Activated CD8-positive, alpha-beta memory T cell treated with anti-CD3 and anti-CD28 coated beads, Interleukin-2, amount 50 U/mL, for 1 hour (primary cell): ENCODE data around the gene PDE8B.

ENCODE experiments used
- DNase-seq: peaks from one replicate; pipeline ENCODE4 v3.0.0-alpha.2; 2020; ENCODE audit errors: extremely low read depth

PDE8B gene

DNA sequence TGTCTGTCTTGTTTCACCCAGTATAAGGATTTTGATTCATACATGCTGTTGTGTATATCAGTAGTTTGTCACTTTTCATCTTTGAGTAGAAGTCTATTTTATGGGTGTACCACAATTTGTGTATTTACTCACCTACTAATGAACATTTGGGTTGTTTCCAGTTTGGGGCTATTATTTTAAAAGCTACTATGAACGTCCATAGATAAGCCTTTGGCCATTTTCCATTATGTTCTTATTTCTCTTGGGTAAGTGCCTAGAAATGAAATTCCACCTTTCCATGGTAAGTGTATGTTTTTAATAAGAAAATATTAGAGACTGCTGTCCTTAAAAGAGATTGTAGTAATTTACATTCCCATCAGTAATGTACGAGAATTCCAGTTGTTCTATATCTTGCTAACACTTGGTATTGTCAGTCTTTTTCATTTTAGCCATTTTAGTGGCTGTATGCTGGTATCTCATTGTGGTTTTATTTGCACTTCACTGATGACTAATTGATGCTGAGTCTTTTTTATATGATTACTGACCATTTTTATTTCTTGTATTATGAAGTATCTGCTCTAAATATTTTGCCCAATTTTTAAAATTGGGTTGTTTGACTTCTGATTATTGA lies 17.9 kb upstream of the PDE8B start:
- no peak for DNase-seq

- DNase-seq: no peak
Measured at GRCh38 chr5:77194762-77195161, 15.7 kb upstream of the PDE8B start.

DNA sequence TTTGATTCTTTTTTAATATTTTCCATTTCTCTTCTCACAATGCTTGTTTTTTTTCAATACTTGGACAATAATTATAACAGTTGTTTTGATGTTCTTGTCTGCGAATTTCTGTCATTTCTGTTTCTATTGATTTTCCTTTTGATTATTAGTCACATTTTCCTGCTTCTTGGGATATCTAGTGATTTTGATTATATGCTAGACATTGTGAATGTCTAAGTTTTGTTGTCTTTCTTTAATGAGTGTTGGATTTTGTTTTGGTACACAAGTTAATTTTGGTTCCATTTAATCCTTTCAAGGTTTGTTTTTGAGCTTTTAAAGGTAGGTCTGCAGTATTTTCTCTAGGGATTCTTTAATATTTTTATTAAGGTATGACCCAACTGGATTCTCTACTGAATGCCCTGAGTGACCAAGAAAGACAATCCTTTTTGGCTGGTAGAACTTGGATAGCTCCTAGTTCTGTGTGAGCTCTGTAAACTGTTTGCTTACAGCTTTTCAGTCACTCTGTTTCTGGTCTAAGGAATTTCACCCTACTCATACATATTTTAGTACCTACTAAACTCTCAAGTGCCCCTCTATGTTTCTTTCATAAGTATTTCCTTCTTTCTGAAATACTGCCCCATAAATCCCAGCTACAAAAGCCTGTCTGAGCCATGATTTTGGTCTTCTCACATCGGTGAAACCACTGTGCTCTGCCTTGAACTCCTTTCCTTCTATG lies 12.5 kb upstream of the PDE8B start:
- no peak for DNase-seq

DNA sequence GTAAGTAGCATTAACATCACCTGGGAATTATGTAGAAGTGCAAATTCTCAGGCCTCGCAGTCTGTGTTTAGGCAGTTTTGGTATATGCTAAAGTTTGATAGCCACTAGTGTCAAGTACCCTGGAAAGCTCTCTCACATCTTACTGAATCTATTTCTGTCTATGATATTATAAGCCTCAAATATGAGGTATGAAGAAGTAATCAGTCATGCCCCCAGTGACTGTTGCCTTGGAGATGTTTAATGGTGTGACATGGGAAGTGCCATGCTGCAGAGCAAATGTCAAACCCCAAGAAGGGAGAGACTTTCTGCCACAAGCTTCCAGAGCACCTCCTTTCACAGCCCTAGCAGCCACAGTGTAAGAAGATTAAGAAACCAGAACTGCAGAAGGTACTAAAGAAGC lies 9.8 kb upstream of the PDE8B start:
- DNase-seq: no peak

DNA sequence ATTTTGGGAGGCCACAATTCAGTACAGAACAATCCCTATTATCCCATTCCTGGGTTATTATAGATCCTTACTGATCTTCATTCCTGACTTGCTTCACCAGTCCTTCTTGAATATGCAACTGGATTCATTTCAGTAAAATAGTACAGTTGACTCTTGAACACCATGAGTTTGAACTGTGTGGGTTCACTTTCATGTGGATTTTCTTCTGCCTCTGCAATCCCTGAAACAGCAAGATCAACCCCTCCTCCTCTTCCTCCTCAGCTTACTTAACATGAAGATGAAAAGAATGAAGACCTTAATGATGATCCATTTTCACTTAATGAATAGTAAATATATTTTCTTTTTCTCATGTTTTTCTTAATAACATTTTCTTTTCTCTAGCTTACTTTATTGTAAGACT lies 8.3 kb upstream of the PDE8B start:
- DNase-seq: no peak

- no peak for DNase-seq
Measured at GRCh38 chr5:77204967-77205366, 5.5 kb upstream of the PDE8B start.

DNA sequence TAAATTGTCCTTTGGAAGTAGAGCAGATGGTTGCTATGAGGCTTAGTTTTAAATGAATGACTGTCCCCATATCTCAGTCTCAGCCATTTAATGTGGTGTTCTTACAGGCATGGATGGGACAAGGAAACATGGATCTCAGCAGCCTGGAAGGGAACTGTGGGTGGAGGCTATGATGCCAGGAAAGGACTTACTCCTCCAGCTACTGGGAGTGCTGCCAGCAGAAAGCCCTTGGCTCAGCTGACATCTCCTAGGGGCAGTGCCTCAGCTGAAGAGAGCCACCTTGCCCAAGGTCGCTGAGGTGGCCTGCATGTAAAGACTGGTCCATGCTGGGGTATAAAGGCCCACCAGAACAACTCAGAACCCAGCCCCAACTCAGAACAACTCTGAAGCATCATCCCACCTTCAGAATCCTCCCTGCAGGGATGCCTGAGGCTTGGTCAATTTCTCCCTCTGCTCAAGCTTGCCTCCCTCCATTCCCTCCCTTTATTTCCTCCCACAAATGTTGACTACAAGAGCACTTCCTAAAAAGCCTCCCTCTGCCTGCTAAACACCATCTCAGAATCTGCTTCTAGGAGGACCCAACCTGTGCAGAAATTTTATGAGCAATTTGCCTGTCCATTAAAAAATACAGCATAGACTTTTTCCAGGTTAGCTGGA lies 1.8 kb upstream of the PDE8B start:
- no peak for DNase-seq

GRCh38 chr5:77209495-77210090 lies 887 bp upstream of the PDE8B start:
- no peak for DNase-seq

DNA sequence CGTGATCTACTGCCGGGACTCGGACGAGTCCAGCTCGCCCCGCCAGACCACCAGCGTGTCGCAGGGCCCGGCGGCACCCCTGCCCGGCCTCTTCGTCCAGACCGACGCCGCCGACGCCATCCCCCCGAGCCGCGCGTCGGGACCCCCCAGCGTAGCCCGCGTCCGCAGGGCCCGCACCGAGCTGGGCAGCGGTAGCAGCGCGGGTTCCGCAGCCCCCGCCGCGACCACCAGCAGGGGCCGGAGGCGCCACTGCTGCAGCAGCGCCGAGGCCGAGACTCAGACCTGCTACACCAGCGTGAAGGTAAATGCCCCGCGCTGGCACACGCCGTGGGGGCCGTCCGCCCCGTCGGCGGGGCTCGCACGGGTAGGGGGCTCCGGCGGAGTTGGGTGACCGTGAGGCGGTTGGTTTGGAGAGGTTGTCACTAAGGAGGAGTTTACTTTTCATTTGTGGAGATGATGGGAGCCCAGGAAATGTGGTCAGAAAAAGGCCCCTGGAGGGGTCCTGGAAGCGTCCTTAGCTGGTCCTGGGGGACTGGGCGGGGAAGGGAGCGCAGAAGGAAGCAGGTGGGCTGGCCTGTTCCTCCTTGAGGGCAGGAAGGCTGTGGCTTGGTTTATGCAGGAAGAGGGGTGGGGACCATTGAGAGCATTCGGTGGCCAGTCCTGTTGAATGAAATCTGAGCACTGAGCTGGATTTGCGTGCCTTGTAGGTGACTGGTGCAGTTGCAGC lies 647 bp downstream of the PDE8B start:
- DNase-seq: no peak

DNA sequence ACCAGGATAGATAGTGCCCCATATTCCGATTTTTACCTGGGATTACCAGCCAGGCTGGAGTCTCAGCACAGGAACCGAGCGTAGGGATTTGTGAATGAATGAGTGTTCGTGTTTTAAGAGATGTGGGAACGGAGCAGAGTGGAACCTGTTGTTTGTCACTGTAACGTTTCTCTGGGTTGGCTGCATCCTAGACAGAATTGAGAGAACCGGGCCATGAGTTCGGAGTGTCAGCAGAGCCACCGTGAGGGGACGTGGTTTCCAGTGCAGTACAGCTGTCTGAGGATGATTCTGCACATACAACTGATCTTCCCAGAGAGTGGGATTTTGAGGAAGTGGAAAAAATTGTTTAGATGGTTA lies 1.2 kb downstream of the PDE8B start:
- DNase-seq: no peak

- no peak for DNase-seq
Measured at GRCh38 chr5:77213601-77214000, 3.1 kb downstream of the PDE8B start.

DNA sequence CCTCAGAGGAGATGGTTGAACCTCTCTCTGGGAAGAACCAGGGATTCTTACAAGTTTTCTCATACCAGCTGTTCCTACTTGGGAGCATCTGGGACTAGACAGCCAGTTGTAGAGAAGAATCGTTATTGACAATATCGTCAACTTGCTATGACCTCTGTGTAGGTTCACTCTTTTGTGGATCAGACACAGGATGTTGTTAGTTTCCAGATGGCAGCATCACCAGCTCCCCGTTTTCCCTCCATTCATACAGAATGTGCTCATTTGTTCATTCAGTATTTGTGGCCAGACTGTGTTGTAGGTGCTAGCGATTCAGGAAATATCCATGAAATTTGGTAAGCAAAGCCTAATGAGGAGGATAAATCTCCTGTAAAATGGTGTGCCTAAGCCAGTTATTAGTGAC lies 3.7 kb downstream of the PDE8B start:
- no peak for DNase-seq

- DNase-seq: no peak
Measured at GRCh38 chr5:77218263-77218662, 7.8 kb downstream of the PDE8B start.

DNA sequence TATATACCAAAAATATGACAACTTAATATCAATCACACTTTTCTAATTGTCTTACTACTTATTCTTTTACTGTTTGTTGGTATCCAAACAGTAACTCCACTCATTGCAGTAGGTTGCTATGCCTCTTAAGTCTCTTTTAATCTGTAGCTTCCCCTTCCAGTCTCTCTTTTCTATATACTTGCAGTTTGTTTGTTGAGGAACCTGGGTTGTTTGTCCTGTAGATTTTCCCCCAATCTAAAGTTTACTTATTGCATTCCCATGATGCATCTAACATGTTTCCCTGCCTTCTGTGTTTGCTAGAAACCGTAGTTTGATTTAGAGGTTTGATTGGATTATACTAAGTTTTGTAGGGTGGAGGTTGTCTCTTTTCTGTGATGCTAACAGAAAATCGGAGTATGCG lies 10.6 kb downstream of the PDE8B start:
- DNase-seq: no peak

DNA sequence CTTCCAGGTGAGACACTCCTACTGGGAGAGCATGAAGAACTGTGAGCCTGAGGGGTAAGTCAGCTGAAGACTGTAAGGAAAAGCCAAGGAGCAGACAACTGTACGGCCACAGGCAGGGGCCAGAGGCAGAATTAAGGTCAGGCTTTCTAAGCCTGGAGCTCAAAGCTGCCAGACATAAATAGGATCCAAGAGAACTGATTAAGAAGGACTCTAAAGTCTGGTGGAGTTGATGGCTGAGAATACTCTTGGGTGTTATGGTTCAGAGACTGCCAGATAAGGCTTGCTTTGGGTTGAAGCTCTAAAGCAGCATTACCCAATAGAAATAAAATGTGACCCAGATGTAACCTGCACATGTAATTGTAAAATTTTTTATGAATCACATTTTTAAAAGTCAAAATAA lies 12.2 kb downstream of the PDE8B start:
- no peak for DNase-seq

DNA sequence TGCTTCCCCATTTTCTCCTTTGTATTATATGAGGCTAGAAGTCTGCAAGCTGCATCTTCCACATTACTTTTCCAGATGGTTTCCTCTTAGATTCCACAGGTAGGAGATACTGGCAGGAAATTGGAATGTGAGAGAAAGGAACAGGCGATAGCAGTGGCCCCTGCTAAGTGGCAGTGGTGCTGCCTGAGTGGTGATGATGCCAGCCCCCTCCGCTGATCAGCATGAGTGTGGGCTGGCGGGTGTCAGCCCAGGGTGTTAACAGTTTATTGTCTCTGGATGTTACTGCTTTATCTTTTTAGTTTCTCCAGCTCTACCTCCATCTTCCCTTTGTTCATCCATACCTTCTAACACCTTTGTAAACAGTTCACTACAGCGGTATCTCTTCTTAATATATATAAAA lies 13.2 kb downstream of the PDE8B start:
- no peak for DNase-seq

DNA sequence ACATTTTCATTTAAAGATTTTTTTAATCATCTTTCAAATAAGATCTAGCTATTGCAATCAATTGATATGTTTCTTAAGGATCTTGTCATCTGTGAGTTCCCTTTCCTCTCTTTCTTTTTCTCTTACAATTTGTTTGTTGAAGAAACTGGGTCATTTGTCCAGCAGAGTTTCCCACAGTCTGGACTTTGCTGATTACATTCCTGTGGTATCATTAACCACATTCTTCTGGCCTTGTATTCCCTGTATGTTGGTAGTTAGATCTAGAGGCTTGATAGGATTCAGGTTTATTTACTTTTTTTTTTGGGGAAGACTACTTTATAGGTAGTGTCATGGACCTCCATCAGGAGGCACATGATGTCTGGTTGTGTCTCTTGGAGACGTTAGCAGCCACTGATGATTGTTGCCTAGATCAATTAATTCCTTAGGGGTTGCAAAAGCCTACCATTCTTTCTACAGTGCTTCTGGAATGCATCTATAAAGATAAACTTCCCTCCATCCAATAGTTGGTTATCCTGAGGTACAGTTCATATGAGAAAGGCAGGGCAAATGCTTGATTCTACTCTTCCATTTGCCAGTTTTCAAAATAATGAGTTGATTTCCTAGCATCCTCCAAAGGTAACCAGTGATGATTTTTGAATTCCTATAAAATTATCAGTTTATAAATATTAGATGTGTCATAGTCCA lies 14.3 kb downstream of the PDE8B start:
- DNase-seq: no peak

- DNase-seq: no peak
Measured at GRCh38 chr5:77225531-77225930, 15.1 kb downstream of the PDE8B start.

DNA sequence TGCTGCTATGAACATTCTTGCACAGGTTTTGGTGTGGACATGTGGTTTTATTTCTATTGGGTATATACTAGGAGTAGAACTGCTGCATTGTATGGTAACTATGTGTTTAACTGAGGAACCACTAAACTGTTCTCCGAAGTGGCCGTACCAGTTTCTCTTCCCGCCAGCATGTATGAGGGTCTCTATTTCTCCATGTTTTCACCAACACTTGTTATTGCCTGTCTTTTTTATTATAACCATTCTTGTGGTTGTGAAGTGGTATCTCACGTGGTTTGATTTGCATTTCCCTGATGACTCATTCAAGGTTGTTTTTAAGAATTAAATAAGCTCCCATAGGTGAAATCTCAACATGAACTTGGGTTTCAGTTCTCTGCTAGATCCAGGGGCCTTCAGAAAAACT lies 19.4 kb downstream of the PDE8B start:
- DNase-seq: no peak

DNA sequence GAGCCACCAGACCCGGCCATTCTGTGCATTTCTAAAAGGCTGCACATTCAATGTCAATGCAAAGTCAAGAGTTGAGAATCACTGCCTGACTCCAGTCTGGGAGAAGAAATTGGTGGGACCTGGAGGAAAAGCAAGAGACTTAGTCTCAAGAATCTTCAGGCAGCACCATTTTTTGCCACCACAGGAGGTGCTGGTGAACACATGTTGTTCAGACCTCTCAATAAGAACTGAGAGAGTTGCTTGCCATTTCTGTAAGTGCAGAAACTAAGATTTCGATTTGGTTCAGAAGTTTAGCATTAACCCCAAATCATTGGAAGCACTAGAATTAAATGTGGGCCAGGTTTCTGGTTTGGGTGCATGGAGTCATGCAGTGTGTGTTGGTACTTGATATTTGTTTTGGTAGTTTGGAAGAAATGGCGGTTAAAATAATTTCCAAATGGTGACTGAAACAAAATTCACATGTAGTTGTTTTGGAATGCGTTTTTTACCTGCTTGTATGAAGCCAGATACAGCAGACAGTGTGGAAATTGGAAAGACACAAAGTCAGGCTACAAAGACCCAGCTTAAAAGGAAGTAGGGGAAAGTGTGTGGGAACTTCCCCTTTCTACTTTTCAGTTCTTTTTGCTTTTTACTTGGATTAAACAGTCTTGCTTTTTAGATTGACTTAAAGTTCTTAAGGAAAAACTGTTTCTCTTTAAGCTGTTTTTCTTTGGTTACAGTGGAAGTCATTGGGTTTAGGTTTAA lies 20.4 kb downstream of the PDE8B start:
- no peak for DNase-seq

- no peak for DNase-seq
Measured at GRCh38 chr5:77231471-77232138, 21.1 kb downstream of the PDE8B start.
